Dermis lymphatic vessel endothelial cell (primary cell): Measurements from ENCODE around the gene TUBGCP5. TPM values are rescaled to one million over a fixed set of nuclear protein-coding genes. Genes with fewer than 3 reads are reported as not detected.

Source experiments
- total RNA-seq: library from RNA; depleted of rRNA; stranded (reverse); fragments of >200 nt; gene quantifications from 2 replicates; pipeline ENCODE4 v1.2.1, GENCODE V29; 2014

Gene TUBGCP5
- total RNA-seq = 16.8 and 17.0 TPM in 2 replicates

GRCh38 chr15:23039143-23039916 lies at the start of gene TUBGCP5:
Gene TUBGCP5, minus strand, starts transcription at chr15:23039569. Its CDS starts 26 bp downstream, at chr15:23039543.

GRCh38 chr15:22980189-22981050 lies 58.9 kb downstream of the TUBGCP5 start, which contains the start of gene CYFIP1:
Gene CYFIP1, minus strand, starts transcription at chr15:22980368. Its CDS starts 33,083 bp downstream, at chr15:22947285.

Other genes starting within 250 kb of the TUBGCP5 start
- 54.9 and 57.1 TPM in 2 replicates for gene NIPA2, start 200.9 kb downstream of the TUBGCP5 start, total RNA-seq
- 87.1 and 90.5 TPM in 2 replicates for gene CYFIP1, start 59.2 kb downstream of the TUBGCP5 start, total RNA-seq
- gene GOLGA6L1, start 97.3 kb upstream of the TUBGCP5 start, total RNA-seq = not detected in 2 replicates